DND-41 (cell line): Measurements from ENCODE around the gene RUNX1.

Experiments used
- ATAC-seq: fragments of 200-7000 bp; cut with Tn5 transposase; 3 replicates; pipeline ENCODE4 v1.9.1; 2021; ENCODE audit warnings: low read depth; ENCODE audit not compliant: insufficient read depth
- DNase-seq: peaks from one replicate; pipeline ENCODE4 v3.0.0-alpha.2; 2020
- H2AFZ ChIP-seq: 2 replicates; pipeline ENCODE4 v1.6.0; 2012; ENCODE audit warnings: low read depth, low read length
- H3K27ac ChIP-seq: 2 replicates; pipeline ENCODE4 v1.5.1; 2012; ENCODE audit warnings: low read length, inconsistent platforms
- H3K27me3 ChIP-seq: fragments of 200-600 bp; sonication (generic); 2 replicates; pipeline ENCODE4 v1.6.0; 2012; ENCODE audit warnings: low read length, mild to moderate bottlenecking, inconsistent platforms; ENCODE audit not compliant: insufficient read depth, poor library complexity
- H3K36me3 ChIP-seq: 2 replicates; pipeline ENCODE4 v1.5.1; 2012; ENCODE audit warnings: low read length, inconsistent platforms; ENCODE audit not compliant: insufficient read depth
- H3K4me1 ChIP-seq: 2 replicates; pipeline ENCODE4 v1.5.1; 2012; ENCODE audit warnings: mild to moderate bottlenecking, low read length; ENCODE audit not compliant: insufficient read depth
- H3K4me2 ChIP-seq: 2 replicates; pipeline ENCODE4 v1.6.0; 2012; ENCODE audit warnings: mild to moderate bottlenecking, moderate library complexity, low read length, inconsistent platforms; ENCODE audit not compliant: insufficient read depth
- H3K4me3 ChIP-seq, 2 experiments: fragments of 200-600 bp in 1 of 2; shearing (Covaris generic) in 1 of 2; 2 replicates each; pipeline ENCODE4 v1.5.1; 2012 to 2016; ENCODE audit warnings: inconsistent platforms in 2 of 2, low read length in 2 of 2, mild to moderate bottlenecking in 2 of 2, low read depth in 1 of 2, moderate library complexity in 1 of 2
- H3K79me2 ChIP-seq: 2 replicates; pipeline ENCODE4 v1.6.0; 2012; ENCODE audit warnings: low read length, inconsistent platforms; ENCODE audit not compliant: insufficient read depth
- H3K9ac ChIP-seq: 2 replicates; pipeline ENCODE4 v1.6.0; 2012; ENCODE audit warnings: low read depth, mild to moderate bottlenecking, inconsistent platforms, low read length, moderate library complexity
- H3K9me3 ChIP-seq: 2 replicates; pipeline ENCODE4 v1.5.1; 2012; ENCODE audit warnings: low read length, moderate library complexity, mild to moderate bottlenecking, inconsistent platforms; ENCODE audit not compliant: insufficient read depth, severe bottlenecking
- H4K20me1 ChIP-seq: 2 replicates; pipeline ENCODE4 v1.6.0; 2012; ENCODE audit warnings: low read length; ENCODE audit not compliant: insufficient read depth
- EZH2 ChIP-seq: IDR thresholded peaks from 3 replicates; pipeline ENCODE4 v1.6.1; 2012; ENCODE audit warnings: borderline replicate concordance, low read depth, mild to moderate bottlenecking, moderate library complexity, low read length, inconsistent platforms; ENCODE audit not compliant: severe bottlenecking
- TF ChIP-seq, protein P1 (sequence below): IDR thresholded peaks from 2 replicates; pipeline ENCODE4 v1.5.1; 2012; ENCODE audit warnings: borderline replicate concordance, low read length, moderate library complexity, mild to moderate bottlenecking; ENCODE audit not compliant: poor library complexity, severe bottlenecking; ENCODE audit errors: extremely low read depth

The RUNX1 gene

DNA sequence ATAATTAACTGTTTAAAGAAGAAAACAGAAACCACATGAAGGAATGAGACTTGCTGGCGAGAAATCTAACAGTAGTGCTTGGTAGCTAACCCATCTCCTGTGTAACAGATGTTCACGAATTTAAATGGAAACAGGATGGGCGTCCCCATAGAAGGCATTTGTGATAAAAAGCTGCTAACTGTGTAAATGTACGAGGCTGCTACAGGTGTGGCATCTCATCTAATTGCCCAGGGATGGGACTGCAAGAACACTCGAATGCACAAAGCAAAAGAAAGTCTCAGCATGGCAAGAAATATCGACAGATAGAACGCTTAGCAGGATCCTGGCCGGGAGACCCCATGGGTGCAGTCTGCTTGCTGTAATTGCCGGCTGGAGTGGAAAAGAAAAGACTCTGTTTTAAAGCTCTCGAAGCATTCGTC lies 112.7 kb downstream of the RUNX1 start:
- H3K4me1 ChIP-seq = peaks cover 92% of the 10 kb centered on the region
- H4K20me1 ChIP-seq = peaks cover 46% of the 10 kb centered on the region
- peak; percentile 66 for DNase-seq
- H3K79me2 ChIP-seq = peaks cover 100% of the 10 kb centered on the region
- H3K4me2 ChIP-seq = peak overlapping the region; percentile 58
- peaks cover 16% of the 10 kb centered on the region for H3K36me3 ChIP-seq
- peak overlapping the region; percentile 84 for H3K27ac ChIP-seq
- no peak for TF ChIP-seq EZH2
- TF ChIP-seq, protein P1, sequence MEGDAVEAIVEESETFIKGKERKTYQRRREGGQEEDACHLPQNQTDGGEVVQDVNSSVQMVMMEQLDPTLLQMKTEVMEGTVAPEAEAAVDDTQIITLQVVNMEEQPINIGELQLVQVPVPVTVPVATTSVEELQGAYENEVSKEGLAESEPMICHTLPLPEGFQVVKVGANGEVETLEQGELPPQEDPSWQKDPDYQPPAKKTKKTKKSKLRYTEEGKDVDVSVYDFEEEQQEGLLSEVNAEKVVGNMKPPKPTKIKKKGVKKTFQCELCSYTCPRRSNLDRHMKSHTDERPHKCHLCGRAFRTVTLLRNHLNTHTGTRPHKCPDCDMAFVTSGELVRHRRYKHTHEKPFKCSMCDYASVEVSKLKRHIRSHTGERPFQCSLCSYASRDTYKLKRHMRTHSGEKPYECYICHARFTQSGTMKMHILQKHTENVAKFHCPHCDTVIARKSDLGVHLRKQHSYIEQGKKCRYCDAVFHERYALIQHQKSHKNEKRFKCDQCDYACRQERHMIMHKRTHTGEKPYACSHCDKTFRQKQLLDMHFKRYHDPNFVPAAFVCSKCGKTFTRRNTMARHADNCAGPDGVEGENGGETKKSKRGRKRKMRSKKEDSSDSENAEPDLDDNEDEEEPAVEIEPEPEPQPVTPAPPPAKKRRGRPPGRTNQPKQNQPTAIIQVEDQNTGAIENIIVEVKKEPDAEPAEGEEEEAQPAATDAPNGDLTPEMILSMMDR = no peak
- peak; percentile 77 for ATAC-seq
- no peaks in the 10 kb centered on the region for H3K9me3 ChIP-seq
- H2AFZ ChIP-seq = no peak overlapping the region
- 0 out of 2 replicates have a peak overlapping the region, but pooled peaks have one; percentile 17 for H3K9ac ChIP-seq
- H3K4me3 ChIP-seq = peak overlapping the region in 1 of 2 experiments; percentile 26; a peak in 2 of 4 replicates
- H3K27me3 ChIP-seq = no peaks in the 10 kb centered on the region

DNA sequence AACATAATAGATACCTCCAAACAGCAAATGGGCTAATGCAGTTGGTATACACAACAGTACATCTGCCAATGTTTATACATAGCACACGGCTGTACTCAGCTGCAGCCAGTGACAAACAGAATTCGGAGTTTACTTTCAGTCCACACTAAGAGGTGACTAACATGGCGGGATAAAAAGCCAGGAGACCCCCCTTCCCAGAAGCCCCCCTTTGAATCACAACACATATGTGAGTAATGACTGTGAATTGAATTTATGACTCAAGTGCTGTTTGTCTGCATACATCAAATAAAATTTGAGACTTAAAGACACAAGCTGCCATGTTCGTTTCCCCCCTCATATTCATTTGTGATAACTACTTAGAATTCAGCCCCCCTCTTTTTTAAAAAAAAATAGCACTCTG lies 113.2 kb downstream of the RUNX1 start:
- peaks cover 98% of the 10 kb centered on the region for H3K79me2 ChIP-seq
- ATAC-seq = no peak
- peaks cover 16% of the 10 kb centered on the region for H3K36me3 ChIP-seq
- H3K9me3 ChIP-seq = no peaks in the 10 kb centered on the region
- peak overlapping the region; percentile 84 for H3K27ac ChIP-seq
- TF ChIP-seq, protein P1 = no peak
- no peak for TF ChIP-seq EZH2
- DNase-seq = no peak
- no peaks in the 10 kb centered on the region for H3K27me3 ChIP-seq
- H4K20me1 ChIP-seq = peaks cover 45% of the 10 kb centered on the region
- peaks cover 88% of the 10 kb centered on the region for H3K4me1 ChIP-seq
- no peak overlapping the region for H3K4me3 ChIP-seq
- H3K4me2 ChIP-seq = peak overlapping the region; percentile 58
- no peak overlapping the region for H2AFZ ChIP-seq
- H3K9ac ChIP-seq = no peak overlapping the region

DNA sequence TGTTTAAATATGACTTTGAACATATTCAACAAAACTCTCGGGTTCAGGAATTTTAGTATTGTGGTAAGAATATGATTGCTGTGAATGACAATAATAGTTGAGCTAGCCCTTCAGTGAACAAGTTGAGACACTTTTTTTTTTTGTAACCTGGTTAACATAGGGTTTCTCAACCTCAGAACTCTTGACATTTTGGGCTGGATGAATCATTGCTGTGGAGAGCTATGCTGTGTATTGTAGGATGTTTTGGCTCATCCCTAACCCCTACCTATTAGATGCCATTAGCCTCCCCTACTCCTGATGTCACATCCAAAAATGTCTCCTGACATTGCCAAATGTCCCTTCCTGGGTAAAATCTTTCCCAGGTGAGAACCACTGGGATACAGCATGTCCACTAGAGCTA lies 113.7 kb downstream of the RUNX1 start:
- no peak overlapping the region for H2AFZ ChIP-seq
- DNase-seq = no peak
- H3K27ac ChIP-seq = peak overlapping the region; percentile 84
- H3K27me3 ChIP-seq = no peaks in the 10 kb centered on the region
- ATAC-seq = no peak
- peaks cover 98% of the 10 kb centered on the region for H3K79me2 ChIP-seq
- no peak overlapping the region for H3K4me3 ChIP-seq
- H3K4me2 ChIP-seq = peak overlapping the region; percentile 70; the same call in 1 of the 2 replicates
- no peak overlapping the region for H3K9ac ChIP-seq
- peaks cover 16% of the 10 kb centered on the region for H3K36me3 ChIP-seq
- H4K20me1 ChIP-seq = peaks cover 44% of the 10 kb centered on the region
- peaks cover 84% of the 10 kb centered on the region for H3K4me1 ChIP-seq
- TF ChIP-seq EZH2 = no peak
- TF ChIP-seq, protein P1 = no peak
- H3K9me3 ChIP-seq = no peaks in the 10 kb centered on the region
